HG03442 (cell line): ENCODE data around the gene TECPR1.

Source experiments
- ATAC-seq: cut with Tn5 transposase; IDR thresholded peaks from one replicate; pipeline ENCODE4 v1.9.1; 2021; ENCODE audit warnings: mild to moderate bottlenecking, moderate library complexity; ENCODE audit not compliant: unreplicated experiment

TECPR1 gene

GRCh38 chr7:98251601-98252424 is at the start of gene TECPR1:
Gene TECPR1, minus strand, starts transcription at chr7:98252232. Its CDS starts 6,086 bp downstream, at chr7:98246146.
- peak; percentile 96 for ATAC-seq

- no peak for ATAC-seq
These were observed 48.8 kb upstream of the TECPR1 start for GRCh38 chr7:98300595-98301372.

GRCh38 chr7:98297626-98298286 is 45.7 kb upstream of the TECPR1 start:
- no peak for ATAC-seq

GRCh38 chr7:98296833-98297232 is 44.8 kb upstream of the TECPR1 start:
- ATAC-seq = no peak

- ATAC-seq = no peak
These were observed 43.6 kb upstream of the TECPR1 start for GRCh38 chr7:98295467-98296192.

- peak; percentile 49 for ATAC-seq
These were observed 42.9 kb upstream of the TECPR1 start for GRCh38 chr7:98294798-98295382.

GRCh38 chr7:98294326-98294725 is 42.3 kb upstream of the TECPR1 start:
- ATAC-seq = no peak

GRCh38 chr7:98293746-98294145 is 41.7 kb upstream of the TECPR1 start:
- ATAC-seq = no peak

- ATAC-seq = no peak
These were observed 41.2 kb upstream of the TECPR1 start for GRCh38 chr7:98293265-98293664.

GRCh38 chr7:98291717-98292116 is 39.7 kb upstream of the TECPR1 start:
- ATAC-seq = no peak

- no peak for ATAC-seq
These were observed 37.4 kb upstream of the TECPR1 start for GRCh38 chr7:98289333-98289875.

GRCh38 chr7:98288064-98288823 is 36.2 kb upstream of the TECPR1 start:
- ATAC-seq = no peak

- ATAC-seq = no peak
These were observed 35.5 kb upstream of the TECPR1 start for GRCh38 chr7:98287486-98287959.

- ATAC-seq = no peak
These were observed 34.9 kb upstream of the TECPR1 start for GRCh38 chr7:98286701-98287485.

GRCh38 chr7:98286093-98286539 is 34.1 kb upstream of the TECPR1 start:
- no peak for ATAC-seq

GRCh38 chr7:98285157-98286092 is 33.4 kb upstream of the TECPR1 start:
- no peak for ATAC-seq

GRCh38 chr7:98284335-98285036 is 32.5 kb upstream of the TECPR1 start:
- ATAC-seq = no peak
